GM19455 (cell line): ENCODE measurements around the gene CACNA2D4.

Source experiments
- ATAC-seq: cut with Tn5 transposase; IDR thresholded peaks from one replicate; pipeline ENCODE4 v1.9.1; 2021; ENCODE audit not compliant: unreplicated experiment

The CACNA2D4 gene

GRCh38 chr12:1886396-1887008 is 31.9 kb downstream of the CACNA2D4 start:
- no peak for ATAC-seq

GRCh38 chr12:1885599-1886245 is 32.7 kb downstream of the CACNA2D4 start:
- no peak for ATAC-seq

GRCh38 chr12:1885082-1885596 is 33.3 kb downstream of the CACNA2D4 start:
- no peak for ATAC-seq

GRCh38 chr12:1884651-1885050 is 33.8 kb downstream of the CACNA2D4 start:
- ATAC-seq, result no peak

- no peak for ATAC-seq
These were observed 34.9 kb downstream of the CACNA2D4 start for GRCh38 chr12:1883513-1883912.

GRCh38 chr12:1882850-1883470 is 35.5 kb downstream of the CACNA2D4 start:
- no peak for ATAC-seq

- no peak for ATAC-seq
These were observed 36.0 kb downstream of the CACNA2D4 start for GRCh38 chr12:1882405-1882804.

- no peak for ATAC-seq
These were observed 36.5 kb downstream of the CACNA2D4 start for GRCh38 chr12:1881936-1882335.

- ATAC-seq, result no peak
These were observed 37.2 kb downstream of the CACNA2D4 start for GRCh38 chr12:1881301-1881700.

- no peak for ATAC-seq
These were observed 37.6 kb downstream of the CACNA2D4 start for GRCh38 chr12:1880876-1881275.

GRCh38 chr12:1880153-1880845 is 38.2 kb downstream of the CACNA2D4 start:
- no peak for ATAC-seq

- ATAC-seq, result no peak
These were observed 38.8 kb downstream of the CACNA2D4 start for GRCh38 chr12:1879633-1880032.

GRCh38 chr12:1878695-1879094 is 39.8 kb downstream of the CACNA2D4 start:
- ATAC-seq, result no peak

GRCh38 chr12:1878214-1878613 is 40.2 kb downstream of the CACNA2D4 start:
- ATAC-seq, result no peak

GRCh38 chr12:1877169-1877878 is 41.1 kb downstream of the CACNA2D4 start:
- no peak for ATAC-seq

- ATAC-seq, result no peak
These were observed 42.4 kb downstream of the CACNA2D4 start for GRCh38 chr12:1876086-1876485.

GRCh38 chr12:1875608-1876007 is 42.8 kb downstream of the CACNA2D4 start:
- no peak for ATAC-seq

- no peak for ATAC-seq
These were observed 44.6 kb downstream of the CACNA2D4 start for GRCh38 chr12:1873531-1874510.

- ATAC-seq, result no peak
These were observed 46.0 kb downstream of the CACNA2D4 start for GRCh38 chr12:1872448-1872847.

- ATAC-seq, result no peak
These were observed 46.5 kb downstream of the CACNA2D4 start for GRCh38 chr12:1872001-1872400.
